DOHH2 (cell line): ENCODE data around the gene SEMA3D.

Source experiments
- H3F3A ChIP-seq: fragments of 200-600 bp; sonication (generic), shearing (Covaris generic); 2 replicates; pipeline ENCODE4 v1.6.0; 2016; ENCODE audit warnings: antibody characterized with exemption, mild to moderate bottlenecking; ENCODE audit not compliant: control insufficient read depth, insufficient read depth
- H3K27ac ChIP-seq: fragments of 200-600 bp; sonication (generic); 2 replicates; pipeline ENCODE4 v1.5.1; 2014; ENCODE audit warnings: low read depth, mild to moderate bottlenecking, low read length, moderate library complexity
- H3K27me3 ChIP-seq: fragments of 200-600 bp; sonication (generic); 2 replicates; pipeline ENCODE4 v1.6.1; 2014; ENCODE audit warnings: mild to moderate bottlenecking, low read length, mixed read lengths; ENCODE audit not compliant: control insufficient read depth
- H3K36me3 ChIP-seq: fragments of 200-600 bp; sonication (generic); 2 replicates; pipeline ENCODE4 v1.6.1; 2014; ENCODE audit warnings: mild to moderate bottlenecking, low read length, moderate library complexity, mixed read lengths; ENCODE audit not compliant: control insufficient read depth
- H3K4me1 ChIP-seq: fragments of 200-600 bp; sonication (generic); 2 replicates; pipeline ENCODE4 v1.6.1; 2014; ENCODE audit warnings: mild to moderate bottlenecking, low read length, mixed read lengths; ENCODE audit not compliant: control insufficient read depth
- H3K4me2 ChIP-seq: fragments of 200-600 bp; sonication (generic); 2 replicates; pipeline ENCODE4 v1.6.0; 2014; ENCODE audit warnings: mild to moderate bottlenecking, low read length, moderate library complexity
- H3K4me3 ChIP-seq: fragments of 200-600 bp; sonication (generic); 2 replicates; pipeline ENCODE4 v1.5.1; 2014; ENCODE audit warnings: mild to moderate bottlenecking, low read length, mixed read lengths
- H3K79me2 ChIP-seq: fragments of 200-600 bp; sonication (generic); 2 replicates; pipeline ENCODE4 v1.6.1; 2014; ENCODE audit warnings: mild to moderate bottlenecking, low read length, mixed read lengths; ENCODE audit not compliant: control insufficient read depth
- H3K9me2 ChIP-seq: fragments of 200-600 bp; sonication (generic); replicated peaks from 2 replicates; pipeline ENCODE4 v1.6.1; 2014; ENCODE audit warnings: mild to moderate bottlenecking, low read length, mixed read lengths; ENCODE audit not compliant: control insufficient read depth
- H3K9me3 ChIP-seq: fragments of 200-600 bp; sonication (generic); 2 replicates; pipeline ENCODE4 v1.6.1; 2014; ENCODE audit warnings: antibody characterized with exemption, low read length, mixed read lengths; ENCODE audit not compliant: control insufficient read depth, insufficient read depth
- H4K20me1 ChIP-seq: fragments of 200-600 bp; sonication (generic); 2 replicates; pipeline ENCODE4 v1.6.0; 2014; ENCODE audit warnings: low read depth, mild to moderate bottlenecking, antibody characterized with exemption, low read length, moderate library complexity; ENCODE audit not compliant: control insufficient read depth, insufficient read depth
- EZH2phosphoT487 ChIP-seq: fragments of 200-600 bp; sonication (generic); IDR thresholded peaks from 2 replicates; pipeline ENCODE4 v1.6.1; 2017; ENCODE audit warnings: borderline replicate concordance, mild to moderate bottlenecking, antibody characterized with exemption, low read length, moderate library complexity, mixed read lengths
- TF ChIP-seq, protein P1 (sequence below): fragments of 200-600 bp; sonication (generic); IDR thresholded peaks from one replicate; pipeline ENCODE4 v1.5.1; 2014; ENCODE audit warnings: antibody characterized with exemption, mild to moderate bottlenecking, low read depth, low read length; ENCODE audit not compliant: poor library complexity, severe bottlenecking

The SEMA3D gene

DNA sequence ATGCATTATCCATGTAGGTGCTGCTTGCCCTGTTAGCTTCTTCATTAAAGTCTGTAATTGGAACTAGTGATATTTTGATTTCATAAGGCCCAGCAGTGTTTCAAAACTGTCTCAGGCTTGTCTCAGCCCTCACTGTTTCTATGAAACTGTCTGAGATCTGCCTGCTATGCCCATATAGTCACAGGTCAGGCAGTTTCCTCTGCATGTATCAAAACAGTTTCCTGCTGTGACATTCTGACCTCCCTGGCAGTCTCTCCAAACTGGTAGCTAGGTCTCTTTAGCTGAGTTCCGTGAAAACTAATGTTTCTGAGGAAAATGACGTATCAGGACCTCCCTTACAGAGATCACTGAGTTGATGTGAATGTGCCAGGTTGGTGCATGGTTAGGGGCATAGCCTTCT lies 18.9 kb upstream of the SEMA3D start:
- H3F3A ChIP-seq: no peaks in the 10 kb centered on the region
- H3K4me3 ChIP-seq: no peak overlapping the region
- H3K4me1 ChIP-seq: no peaks in the 10 kb centered on the region
- H3K27ac ChIP-seq: no peak overlapping the region
- H4K20me1 ChIP-seq: no peaks in the 10 kb centered on the region
- no peaks in the 10 kb centered on the region for H3K9me2 ChIP-seq
- H3K36me3 ChIP-seq: no peaks in the 10 kb centered on the region
- TF ChIP-seq, protein P1, sequence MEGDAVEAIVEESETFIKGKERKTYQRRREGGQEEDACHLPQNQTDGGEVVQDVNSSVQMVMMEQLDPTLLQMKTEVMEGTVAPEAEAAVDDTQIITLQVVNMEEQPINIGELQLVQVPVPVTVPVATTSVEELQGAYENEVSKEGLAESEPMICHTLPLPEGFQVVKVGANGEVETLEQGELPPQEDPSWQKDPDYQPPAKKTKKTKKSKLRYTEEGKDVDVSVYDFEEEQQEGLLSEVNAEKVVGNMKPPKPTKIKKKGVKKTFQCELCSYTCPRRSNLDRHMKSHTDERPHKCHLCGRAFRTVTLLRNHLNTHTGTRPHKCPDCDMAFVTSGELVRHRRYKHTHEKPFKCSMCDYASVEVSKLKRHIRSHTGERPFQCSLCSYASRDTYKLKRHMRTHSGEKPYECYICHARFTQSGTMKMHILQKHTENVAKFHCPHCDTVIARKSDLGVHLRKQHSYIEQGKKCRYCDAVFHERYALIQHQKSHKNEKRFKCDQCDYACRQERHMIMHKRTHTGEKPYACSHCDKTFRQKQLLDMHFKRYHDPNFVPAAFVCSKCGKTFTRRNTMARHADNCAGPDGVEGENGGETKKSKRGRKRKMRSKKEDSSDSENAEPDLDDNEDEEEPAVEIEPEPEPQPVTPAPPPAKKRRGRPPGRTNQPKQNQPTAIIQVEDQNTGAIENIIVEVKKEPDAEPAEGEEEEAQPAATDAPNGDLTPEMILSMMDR: no peak
- TF ChIP-seq EZH2phosphoT487: no peak
- no peaks in the 10 kb centered on the region for H3K9me3 ChIP-seq
- no peaks in the 10 kb centered on the region for H3K79me2 ChIP-seq
- H3K27me3 ChIP-seq: no peaks in the 10 kb centered on the region
- no peak overlapping the region for H3K4me2 ChIP-seq

DNA sequence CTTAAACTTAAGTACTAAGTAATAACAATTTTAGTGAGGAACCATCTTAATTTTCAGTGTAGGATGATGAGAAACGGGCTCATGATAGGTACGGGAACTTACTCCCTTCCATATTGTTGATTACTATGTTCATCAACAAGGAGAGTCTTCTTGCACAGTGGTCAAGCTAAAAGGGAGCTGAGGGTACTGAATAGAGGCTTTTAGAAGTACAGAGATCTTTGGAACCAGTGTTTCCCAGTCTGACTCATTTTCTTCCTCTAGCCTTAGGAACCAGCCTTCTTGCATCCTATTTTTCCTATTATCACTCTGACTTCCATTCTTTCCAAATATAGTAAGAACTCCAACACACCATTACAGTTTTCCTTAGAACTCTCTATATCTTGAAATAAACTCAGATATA lies 17.6 kb upstream of the SEMA3D start:
- Histone ChIP-seq H3K4me3 (no peak overlapping the region), H4K20me1 (no peaks in the 10 kb centered on the region), H3K36me3 (no peaks in the 10 kb centered on the region), H3K9me3 (no peaks in the 10 kb centered on the region), H3K4me2 (no peak overlapping the region), H3K4me1 (no peaks in the 10 kb centered on the region), H3F3A (no peaks in the 10 kb centered on the region), H3K9me2 (no peaks in the 10 kb centered on the region), H3K27me3 (no peaks in the 10 kb centered on the region), H3K79me2 (no peaks in the 10 kb centered on the region), H3K27ac (no peak overlapping the region)
- no peak for TF ChIP-seq EZH2phosphoT487
- TF ChIP-seq, protein P1: no peak

DNA sequence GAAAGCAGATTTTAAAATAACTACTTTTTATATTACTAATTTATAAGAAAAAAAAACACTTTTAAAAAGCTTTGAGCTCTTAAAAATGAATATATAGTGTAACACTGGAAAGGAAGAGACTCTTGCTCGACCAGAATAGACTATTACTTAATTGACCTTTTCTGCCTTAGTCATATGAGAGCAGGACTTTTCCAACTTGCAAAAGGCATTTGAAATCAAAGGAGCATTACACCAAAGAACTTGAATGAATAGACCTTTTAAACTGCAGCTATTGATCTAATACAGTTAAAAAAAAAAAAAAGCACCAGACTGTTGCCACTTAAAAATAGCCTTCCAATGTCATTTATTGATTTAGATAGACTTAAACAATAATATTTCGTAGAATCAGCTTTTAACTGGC lies 17.2 kb upstream of the SEMA3D start:
- Histone ChIP-seq H3K27ac (no peak overlapping the region), H3K4me2 (no peak overlapping the region), H3K9me2 (no peaks in the 10 kb centered on the region), H3F3A (no peaks in the 10 kb centered on the region), H3K4me1 (no peaks in the 10 kb centered on the region), H3K36me3 (no peaks in the 10 kb centered on the region), H3K27me3 (no peaks in the 10 kb centered on the region), H3K4me3 (no peak overlapping the region), H3K79me2 (no peaks in the 10 kb centered on the region), H3K9me3 (no peaks in the 10 kb centered on the region), H4K20me1 (no peaks in the 10 kb centered on the region)
- no peak for TF ChIP-seq EZH2phosphoT487
- TF ChIP-seq, protein P1: no peak

DNA sequence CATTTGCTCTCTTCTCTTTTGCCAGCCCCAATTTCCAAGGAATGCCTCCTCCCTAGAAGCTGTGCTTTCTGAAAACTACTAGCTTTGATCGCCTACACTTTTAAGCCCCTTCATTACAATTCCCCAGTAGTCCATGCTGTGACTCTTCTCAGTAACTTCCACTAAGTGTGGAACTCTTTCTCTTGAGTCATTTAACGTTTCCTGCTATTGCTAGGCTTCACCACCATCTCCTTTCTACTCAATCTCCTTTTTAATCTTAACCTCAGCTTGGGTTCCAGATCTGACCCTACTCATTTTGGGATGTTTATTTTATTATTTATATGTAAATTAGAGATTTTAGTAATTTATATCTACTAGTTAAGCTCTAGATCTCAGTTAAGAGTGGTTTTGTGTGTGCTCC lies 14.4 kb upstream of the SEMA3D start:
- H3K9me2 ChIP-seq: no peaks in the 10 kb centered on the region
- TF ChIP-seq, protein P1: no peak
- TF ChIP-seq EZH2phosphoT487: no peak
- H3K79me2 ChIP-seq: no peaks in the 10 kb centered on the region
- no peak overlapping the region for H3K27ac ChIP-seq
- H3K36me3 ChIP-seq: no peaks in the 10 kb centered on the region
- no peaks in the 10 kb centered on the region for H3K4me1 ChIP-seq
- no peaks in the 10 kb centered on the region for H3K9me3 ChIP-seq
- no peaks in the 10 kb centered on the region for H3K27me3 ChIP-seq
- no peak overlapping the region for H3K4me2 ChIP-seq
- no peaks in the 10 kb centered on the region for H4K20me1 ChIP-seq
- H3F3A ChIP-seq: no peaks in the 10 kb centered on the region
- H3K4me3 ChIP-seq: no peak overlapping the region
